Measurements from ENCODE around the gene ZNF512B.

ZNF512B gene

DNA sequence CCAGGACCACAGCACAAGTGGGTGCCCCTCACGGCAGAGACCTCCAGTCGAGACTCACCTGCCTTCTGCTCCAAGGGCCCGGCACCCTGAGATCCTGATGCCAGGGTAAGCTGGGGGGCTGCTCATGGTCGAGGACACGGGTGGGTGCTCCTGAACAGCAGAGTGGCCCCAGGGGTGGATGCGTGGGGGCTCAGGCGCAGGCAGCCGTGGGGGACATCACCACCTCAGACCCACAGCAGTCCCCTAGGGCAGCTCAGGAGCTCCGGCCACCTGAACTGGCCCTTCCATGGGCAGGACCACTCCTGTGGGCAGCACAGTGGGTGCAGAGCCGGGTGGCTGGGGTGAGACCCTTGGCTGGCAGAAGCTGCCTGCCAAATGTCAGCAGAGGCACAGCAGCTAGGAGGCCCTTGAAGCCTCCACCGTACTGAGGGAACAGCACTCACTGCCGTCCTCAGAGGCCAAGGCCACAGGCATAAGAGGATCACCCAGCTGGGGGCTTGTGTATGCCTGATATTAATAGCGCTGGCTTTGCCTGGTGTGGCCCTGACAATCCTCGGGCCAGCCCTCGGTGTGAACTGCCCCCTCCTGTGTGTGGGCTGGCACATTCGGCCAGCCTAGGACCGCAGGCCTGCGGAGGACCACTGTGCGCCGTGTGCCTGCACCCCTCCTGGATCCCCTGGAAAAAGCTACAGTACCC, 18.9 kb downstream of the ZNF512B start:
- no peak for DNase-seq (ENCODE audit: low spot score in 2 of 2)
- H3K9me3 Mint-ChIP-seq, result no peaks in the 10 kb centered on the region
- peaks cover 57% of the 10 kb centered on the region for H3K36me3 Mint-ChIP-seq
- H3K4me1 Mint-ChIP-seq, result peaks cover 57% of the 10 kb centered on the region
- no peak overlapping the region for H3K4me3 Mint-ChIP-seq
- no peak overlapping the region for H3K27ac Mint-ChIP-seq
- ATAC-seq, result no peak

DNA sequence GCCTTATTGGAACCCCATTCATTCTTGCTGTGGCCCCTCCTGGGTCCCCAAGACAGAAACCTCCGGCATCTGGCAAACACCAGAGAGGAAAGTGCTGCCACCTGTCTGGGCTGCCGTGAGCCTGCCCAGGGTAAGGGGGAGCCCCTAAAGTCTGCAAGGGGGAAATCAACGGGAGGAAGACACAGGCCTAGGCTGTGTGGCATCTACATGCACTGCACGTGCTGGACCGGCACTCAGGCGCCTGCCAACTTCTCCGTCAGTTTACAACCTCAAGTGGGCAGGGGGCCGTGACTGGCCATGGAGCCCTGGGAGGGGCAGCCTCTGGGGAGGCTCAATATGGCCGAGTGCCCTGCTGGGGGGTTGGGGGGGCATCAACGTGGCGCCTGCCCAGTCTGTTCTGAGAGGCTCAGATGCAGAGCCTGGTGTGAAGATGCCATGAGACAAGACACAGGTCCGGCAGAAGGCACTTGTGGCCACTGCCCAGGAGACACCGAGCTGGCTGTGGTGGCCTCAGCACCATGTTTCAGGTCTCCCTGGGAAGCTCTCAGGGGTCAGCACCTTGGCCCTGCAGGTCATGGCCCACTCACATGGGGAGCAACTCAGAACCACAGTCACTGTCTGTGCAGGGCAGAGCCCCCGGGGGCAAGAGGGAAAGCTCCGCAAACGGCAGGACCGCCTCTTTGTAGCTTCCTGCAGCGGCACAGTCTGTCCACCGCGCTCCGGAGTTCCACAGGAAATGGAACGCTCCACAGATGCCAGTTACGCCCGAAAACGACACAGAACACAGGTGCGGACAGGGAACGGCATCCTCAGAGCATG, 21.9 kb downstream of the ZNF512B start:
- Mint-ChIP-seq H3K4me3 (peak overlapping the region; percentile 72), H3K27ac (peak overlapping the region; percentile 93), H3K4me1 (peaks cover 48% of the 10 kb centered on the region), H3K9me3 (no peaks in the 10 kb centered on the region), H3K36me3 (peaks cover 63% of the 10 kb centered on the region)
- ATAC-seq (peak; percentile 15), DNase-seq (ENCODE audit: low spot score in 2 of 2) (no peak)

DNA sequence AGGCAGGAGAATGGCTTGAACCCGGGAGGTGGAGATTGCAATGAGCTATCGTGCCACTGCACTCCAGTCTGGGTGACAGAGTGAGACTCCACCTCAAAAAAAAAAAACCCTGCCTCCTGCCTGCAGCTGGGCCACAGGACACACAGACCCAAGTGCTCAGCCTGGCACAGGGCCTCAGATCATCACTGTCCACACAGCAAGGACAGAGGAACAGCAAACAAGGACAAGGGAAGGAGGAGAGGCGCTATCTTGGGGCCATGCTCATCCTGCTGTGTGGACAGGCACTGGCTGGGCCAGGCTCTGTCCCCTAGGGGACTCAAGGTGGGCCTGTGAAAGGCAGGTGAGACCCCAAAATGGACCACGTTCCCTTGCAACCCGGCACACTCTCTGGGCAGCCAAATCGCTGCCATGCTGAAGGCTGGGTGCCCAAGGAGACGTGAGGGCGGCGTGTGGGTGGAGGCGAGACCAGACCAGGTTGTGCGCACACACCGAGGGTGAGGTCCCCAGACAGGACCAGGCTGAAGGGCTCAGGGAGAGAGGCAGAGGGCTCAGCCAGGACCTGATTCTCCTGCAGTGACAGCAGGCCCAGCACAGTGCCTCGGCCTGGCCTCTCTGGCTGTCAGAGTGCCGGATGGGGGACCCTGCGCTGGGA, 22.6 kb downstream of the ZNF512B start:
- DNase-seq (ENCODE audit: low spot score in 2 of 2), result no peak
- H3K27ac Mint-ChIP-seq, result peak overlapping the region; percentile 93
- no peak for ATAC-seq
- no peaks in the 10 kb centered on the region for H3K9me3 Mint-ChIP-seq
- H3K4me3 Mint-ChIP-seq, result peak overlapping the region; percentile 72
- peaks cover 49% of the 10 kb centered on the region for H3K4me1 Mint-ChIP-seq
- peaks cover 68% of the 10 kb centered on the region for H3K36me3 Mint-ChIP-seq

DNA sequence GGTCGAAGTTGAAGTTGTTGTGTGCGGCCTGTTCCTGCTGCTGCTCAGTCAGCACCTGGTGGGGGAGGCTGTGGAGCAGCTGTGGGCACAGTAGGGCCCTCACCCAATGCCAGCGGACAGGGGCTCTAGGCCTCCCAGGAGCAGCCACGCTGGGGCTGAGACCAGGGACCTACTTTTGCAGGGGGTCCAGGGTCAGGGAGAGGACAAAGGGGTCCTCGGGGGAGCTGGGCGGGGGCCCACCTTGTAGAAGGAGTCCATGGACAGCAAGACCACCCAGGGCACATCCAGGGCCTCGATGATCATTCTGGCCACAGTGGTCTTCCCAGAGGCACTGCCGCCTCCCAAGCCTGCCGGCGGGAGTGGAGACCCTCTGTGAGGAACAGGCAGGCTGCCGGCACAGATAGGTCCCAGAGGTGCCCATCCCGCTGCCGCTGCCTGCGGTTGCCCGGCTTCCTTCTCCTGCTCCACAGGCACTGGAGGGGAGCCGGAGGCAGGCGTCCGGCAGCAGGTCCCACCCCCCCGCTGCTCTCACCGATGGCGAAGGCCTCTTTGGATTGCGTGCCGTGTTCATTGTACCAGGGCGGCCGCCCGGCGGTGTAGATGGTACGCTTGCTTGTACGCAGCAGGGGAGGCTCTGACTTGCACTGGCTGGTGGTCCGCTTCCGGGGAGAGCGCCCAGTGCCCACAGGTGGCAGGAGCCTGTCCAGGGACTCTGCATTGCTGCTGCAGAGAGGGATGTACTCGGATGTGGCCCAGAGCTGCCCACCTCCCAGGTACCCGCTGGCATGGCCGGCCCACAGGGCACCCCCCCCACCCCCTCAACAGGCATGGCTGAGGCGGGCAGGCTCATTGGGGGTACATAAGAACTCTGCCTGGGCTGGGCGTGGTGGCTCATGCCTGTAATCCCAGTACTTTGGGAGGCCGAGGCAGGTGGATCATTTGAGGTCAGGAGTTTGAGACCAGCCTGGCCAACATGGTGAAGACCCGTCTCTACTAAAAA, 23.5 kb downstream of the ZNF512B start:
- ATAC-seq (no peak), DNase-seq (ENCODE audit: low spot score in 2 of 2) (no peak)
- no peaks in the 10 kb centered on the region for H3K9me3 Mint-ChIP-seq
- peaks cover 75% of the 10 kb centered on the region for H3K36me3 Mint-ChIP-seq
- H3K4me1 Mint-ChIP-seq, result peaks cover 56% of the 10 kb centered on the region
- peak overlapping the region; percentile 72 for H3K4me3 Mint-ChIP-seq
- peak overlapping the region; percentile 93 for H3K27ac Mint-ChIP-seq

DNA sequence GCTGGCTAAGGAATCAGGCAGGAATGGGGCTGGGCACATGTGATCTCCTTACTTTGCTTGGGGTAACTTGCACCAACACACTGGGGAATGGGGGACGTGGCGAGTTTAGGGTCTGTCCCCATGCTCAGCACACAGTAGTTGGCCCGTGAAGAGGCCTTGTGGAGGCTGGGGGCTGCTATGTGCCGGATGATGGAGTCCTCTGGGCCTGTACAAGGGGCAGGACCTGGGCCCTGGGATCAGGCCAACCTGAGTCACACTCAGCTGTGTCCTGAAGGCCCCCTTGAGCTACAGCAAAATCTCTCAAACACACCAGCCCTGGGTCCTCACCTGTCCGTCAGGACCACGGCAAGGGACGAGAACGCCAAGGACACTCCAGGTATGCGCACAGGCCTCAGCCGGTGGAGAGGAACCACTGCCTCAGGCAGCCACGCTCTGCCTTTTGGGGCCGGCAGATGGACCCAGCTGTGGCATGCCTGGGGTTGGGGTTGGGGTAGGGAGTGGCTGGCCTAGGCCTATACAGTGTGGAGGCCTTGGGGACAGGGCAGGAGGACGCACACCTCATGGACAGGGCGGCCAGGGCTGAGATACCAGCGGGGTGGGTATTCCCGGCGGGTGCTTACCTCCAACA, 24.6 kb downstream of the ZNF512B start:
- DNase-seq (ENCODE audit: low spot score in 2 of 2) (no peak), ATAC-seq (no peak)
- peaks cover 60% of the 10 kb centered on the region for H3K4me1 Mint-ChIP-seq
- peaks cover 85% of the 10 kb centered on the region for H3K36me3 Mint-ChIP-seq
- H3K4me3 Mint-ChIP-seq, result no peak overlapping the region
- H3K27ac Mint-ChIP-seq, result no peak overlapping the region
- H3K9me3 Mint-ChIP-seq, result no peaks in the 10 kb centered on the region

DNA sequence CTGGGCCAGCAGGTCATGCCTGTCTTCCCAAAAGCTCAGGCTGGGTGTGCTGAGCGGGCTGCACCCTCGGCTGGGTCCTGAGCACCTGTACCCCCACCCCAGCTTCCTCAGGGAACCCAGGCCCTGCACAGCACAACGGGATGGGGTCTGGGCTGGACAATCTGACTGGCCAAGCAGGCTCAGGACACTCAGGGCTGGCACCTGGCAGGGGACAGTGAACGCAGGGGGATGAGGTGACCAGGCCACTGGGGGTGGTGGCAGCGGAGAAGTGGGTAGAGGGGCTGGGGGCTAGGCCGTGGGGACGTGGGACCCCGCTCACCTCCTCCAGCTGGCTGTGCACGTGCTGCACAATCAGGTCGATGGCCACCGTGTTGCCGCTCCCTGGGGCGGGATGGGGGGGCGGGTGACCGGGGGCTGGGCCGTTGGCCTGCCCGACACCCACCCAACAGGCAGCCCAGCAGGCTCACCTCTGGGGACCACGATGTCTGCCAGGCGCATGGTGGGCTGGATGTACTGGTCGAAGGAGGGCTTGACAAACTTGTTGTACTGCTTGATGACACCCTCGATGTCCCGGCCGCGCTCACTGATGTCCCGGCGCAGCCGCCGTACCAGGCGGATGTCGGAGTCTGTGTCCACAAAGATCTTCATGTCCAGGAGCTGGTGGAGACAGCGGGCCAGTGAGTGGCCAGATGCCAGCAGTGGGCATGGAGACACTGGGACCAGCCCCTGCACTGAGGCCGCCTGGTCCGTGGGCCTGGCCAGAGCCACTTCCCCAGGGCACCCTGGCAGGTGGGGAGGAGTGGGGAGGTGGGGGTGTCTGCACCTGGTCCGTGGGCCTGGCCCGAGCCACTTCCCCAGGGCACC, 25.4 kb downstream of the ZNF512B start:
- H3K4me1 Mint-ChIP-seq, result peaks cover 52% of the 10 kb centered on the region
- H3K36me3 Mint-ChIP-seq, result peaks cover 79% of the 10 kb centered on the region

DNA sequence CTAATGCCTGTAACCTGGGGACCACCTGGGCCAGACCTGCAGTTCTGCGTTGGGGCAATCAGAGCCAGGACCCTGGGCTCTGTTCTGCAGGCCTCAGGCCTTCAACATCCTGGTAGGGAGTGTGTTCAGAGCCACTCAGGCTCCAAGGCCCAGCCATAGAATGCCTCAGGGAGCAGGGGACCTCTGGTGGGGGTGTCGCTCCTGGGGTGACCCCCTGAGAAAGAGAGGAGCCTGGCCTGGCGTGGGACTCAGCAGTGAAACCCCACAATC, 26.0 kb downstream of the ZNF512B start:
- peaks cover 74% of the 10 kb centered on the region for H3K36me3 Mint-ChIP-seq

More for the DNA sequence above, 25.4 kb downstream of the ZNF512B start:
- H3K27ac Mint-ChIP-seq, result no peak overlapping the region
- ATAC-seq (no peak), DNase-seq (ENCODE audit: low spot score in 2 of 2) (no peak)
- H3K4me3 Mint-ChIP-seq, result no peak overlapping the region
- no peaks in the 10 kb centered on the region for H3K9me3 Mint-ChIP-seq

DNA sequence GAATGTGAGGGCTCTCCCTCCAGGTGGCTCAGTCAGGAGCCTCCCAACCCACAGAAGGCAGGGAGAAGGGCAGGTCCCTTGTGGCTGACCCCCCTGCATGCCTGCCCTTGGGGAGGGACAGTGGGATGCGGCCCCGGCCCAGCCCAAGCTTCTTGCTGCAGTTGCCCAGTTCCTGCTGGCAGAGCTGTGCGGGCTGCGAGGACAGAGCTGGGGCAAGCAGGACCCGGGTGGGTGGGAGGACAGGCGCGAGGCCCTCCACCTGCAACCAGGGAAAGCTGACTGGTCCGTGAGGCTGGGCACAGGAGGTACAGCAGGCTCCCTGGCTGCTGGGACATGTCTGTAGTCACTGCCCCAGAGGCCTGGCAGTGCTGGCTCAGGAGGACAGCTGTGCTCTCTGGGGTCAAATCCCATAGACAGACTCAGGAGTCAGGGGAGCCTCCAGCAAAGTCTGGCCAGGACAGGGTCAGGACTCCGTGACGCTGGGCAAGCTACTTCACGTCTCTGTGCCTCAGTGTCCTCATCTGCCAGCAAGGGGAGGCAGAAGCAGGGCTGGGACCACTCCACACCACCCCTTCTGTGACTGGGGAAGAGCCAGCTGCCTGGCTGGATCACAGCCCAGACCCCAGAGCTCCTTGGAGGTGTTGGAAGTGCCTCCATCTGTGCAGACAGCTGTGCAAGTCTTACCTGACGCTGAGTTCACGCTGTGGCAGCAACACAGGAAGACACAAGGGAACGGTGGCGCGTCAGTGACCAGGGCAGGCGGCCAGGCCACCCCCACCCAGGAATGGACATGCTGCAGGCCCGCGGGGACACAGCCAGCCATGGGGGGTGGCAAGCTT, 26.5 kb downstream of the ZNF512B start:
- Mint-ChIP-seq H3K4me3 (no peak overlapping the region), H3K36me3 (peaks cover 70% of the 10 kb centered on the region), H3K9me3 (no peaks in the 10 kb centered on the region), H3K4me1 (peaks cover 41% of the 10 kb centered on the region), H3K27ac (peak overlapping the region; percentile 43)
- DNase-seq (ENCODE audit: low spot score in 2 of 2), result no peak
- ATAC-seq, result no peak

More for the DNA sequence above, 26.0 kb downstream of the ZNF512B start:
- Mint-ChIP-seq H3K4me3 (no peak overlapping the region), H3K4me1 (peaks cover 47% of the 10 kb centered on the region), H3K9me3 (no peaks in the 10 kb centered on the region), H3K27ac (peak overlapping the region; percentile 43)
- DNase-seq (ENCODE audit: low spot score in 2 of 2) (no peak), ATAC-seq (no peak)

DNA sequence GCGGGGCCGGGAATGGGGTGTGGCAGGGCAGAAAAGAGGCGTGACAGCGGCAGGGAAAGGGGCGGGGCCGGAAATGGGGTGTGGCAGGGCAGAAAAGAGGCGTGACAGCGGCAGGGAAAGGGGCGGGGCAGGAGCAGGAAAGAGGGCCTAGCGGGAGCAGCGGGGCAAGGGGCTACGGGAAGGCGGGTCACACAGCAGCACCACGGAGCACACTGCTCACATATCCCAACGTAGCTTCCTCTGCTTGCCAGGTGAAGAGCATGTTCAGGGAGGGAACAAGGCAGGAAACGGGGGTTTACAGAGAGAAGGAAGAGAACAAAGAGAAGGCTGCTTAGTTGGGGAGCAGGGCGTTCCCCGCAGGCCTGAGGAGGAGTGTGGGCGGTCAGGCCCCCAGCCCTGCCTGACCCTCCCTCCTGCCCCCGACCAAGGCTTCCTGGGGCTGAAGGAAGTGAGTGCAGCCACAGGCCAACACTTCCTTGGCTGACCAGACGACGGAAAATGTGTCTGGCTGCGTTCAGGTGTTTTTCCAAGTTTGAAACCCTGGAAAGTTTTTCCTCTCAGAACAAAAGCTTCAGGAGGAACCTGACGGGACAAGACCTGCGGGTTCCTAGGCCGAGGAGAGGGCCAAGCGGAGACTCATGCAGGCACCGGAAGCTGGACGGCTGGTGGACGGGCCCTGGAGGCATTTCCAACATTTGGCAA, 27.3 kb downstream of the ZNF512B start:
- DNase-seq (ENCODE audit: low spot score in 2 of 2) (peak in 1 of 2 donors; percentile 72), ATAC-seq (no peak)
- H3K4me3 Mint-ChIP-seq, result no peak overlapping the region
- H3K4me1 Mint-ChIP-seq, result peaks cover 33% of the 10 kb centered on the region
- no peaks in the 10 kb centered on the region for H3K9me3 Mint-ChIP-seq
- H3K36me3 Mint-ChIP-seq, result peaks cover 71% of the 10 kb centered on the region
- H3K27ac Mint-ChIP-seq, result peak overlapping the region; percentile 85

DNA sequence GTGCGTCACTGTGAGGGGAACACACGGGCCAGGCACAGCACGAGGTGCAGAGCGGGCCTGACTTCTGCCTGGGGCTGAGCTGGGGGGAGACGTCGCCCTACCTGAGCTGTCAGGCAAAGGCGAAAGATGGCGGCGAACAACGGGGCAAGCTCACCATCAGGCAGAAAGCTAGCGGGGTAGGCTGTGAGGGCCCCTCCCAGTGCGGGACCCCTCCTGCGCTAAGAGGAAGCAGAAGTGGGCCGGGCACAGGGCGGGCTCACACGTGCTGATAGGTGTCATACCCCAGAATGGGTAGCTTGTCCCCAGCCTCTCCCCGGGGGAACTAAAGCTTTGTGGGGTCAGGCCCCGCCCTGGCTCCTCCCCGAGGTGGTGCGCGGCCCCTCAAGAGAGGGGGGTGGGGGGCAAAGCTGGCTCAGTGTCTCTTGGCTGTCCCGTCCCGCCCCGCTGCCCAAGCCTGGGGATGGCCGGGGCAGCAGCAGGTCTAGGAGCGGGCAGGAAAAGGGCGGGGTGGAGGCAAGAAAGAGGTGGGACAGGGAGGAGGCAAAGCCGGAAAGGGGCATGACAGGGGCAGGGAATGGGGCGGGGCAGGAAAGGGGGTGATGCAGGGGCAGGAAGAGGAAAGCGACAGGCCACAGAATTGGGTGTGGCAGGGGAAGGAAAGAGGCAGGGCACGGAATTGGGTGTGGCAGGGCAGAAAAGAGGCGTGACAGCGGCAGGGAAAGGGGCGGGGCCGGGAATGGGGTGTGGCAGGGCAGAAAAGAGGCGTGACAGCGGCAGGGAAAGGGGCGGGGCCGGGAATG, 28.2 kb downstream of the ZNF512B start:
- peak; percentile 67 for ATAC-seq
- DNase-seq (ENCODE audit: low spot score in 2 of 2), result peak in 1 of 2 donors; percentile 81

DNA sequence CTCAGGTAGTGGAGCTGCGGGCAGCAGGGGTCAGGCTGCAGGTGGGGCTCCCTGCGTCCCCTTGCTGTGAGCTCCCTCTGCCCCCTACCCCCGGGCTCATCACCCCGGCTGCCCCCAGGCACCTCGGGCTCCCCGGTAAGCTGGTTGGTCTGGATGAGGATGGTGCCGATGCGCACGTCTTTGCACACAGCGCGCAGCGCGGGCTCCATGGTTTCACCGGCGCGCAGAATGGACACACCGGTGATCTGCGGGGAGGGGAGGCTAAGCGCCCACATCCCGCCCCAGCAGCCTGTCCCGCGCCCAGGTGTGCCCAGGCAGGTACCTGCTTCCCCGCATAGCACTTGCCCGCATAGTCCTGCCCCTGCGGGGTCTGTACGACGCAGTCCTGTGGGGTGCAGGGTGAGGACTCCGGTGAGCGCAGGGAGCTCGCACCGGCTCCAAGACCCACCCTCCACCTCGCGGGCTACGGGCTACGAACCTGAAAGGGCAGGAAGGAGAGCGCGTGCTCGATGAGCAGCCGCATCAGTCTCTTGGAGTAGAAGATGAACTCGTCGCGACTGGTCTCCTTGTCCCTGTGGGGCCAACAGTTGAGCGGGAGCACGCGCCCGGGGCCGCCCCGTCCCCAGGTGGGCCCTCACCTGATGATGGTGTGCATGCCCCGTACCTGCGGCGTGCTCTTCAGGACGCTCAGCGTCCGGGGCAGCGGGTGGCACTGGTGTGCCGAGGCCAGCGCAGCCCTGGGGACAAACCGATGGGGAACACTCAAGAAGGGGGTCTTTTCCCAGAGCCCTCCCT, 29.1 kb downstream of the ZNF512B start:
- no peaks in the 10 kb centered on the region for H3K9me3 Mint-ChIP-seq
- H3K36me3 Mint-ChIP-seq, result peaks cover 78% of the 10 kb centered on the region

More for the DNA sequence above, 28.2 kb downstream of the ZNF512B start:
- peak overlapping the region; percentile 85 for H3K27ac Mint-ChIP-seq
- no peak overlapping the region for H3K4me3 Mint-ChIP-seq
- peaks cover 26% of the 10 kb centered on the region for H3K4me1 Mint-ChIP-seq
- H3K36me3 Mint-ChIP-seq, result peaks cover 74% of the 10 kb centered on the region
- H3K9me3 Mint-ChIP-seq, result no peaks in the 10 kb centered on the region

More for the DNA sequence above, 29.1 kb downstream of the ZNF512B start:
- Mint-ChIP-seq H3K4me1 (peaks cover 23% of the 10 kb centered on the region), H3K27ac (no peak overlapping the region), H3K4me3 (no peak overlapping the region)
- DNase-seq (ENCODE audit: low spot score in 2 of 2) (no peak), ATAC-seq (no peak)
